HAP-1 (cell line): ENCODE results near the gene SFXN1.

Source experiments
- DNase-seq, 2 experiments: peaks; one replicate each; pipeline ENCODE4 v3.0.0-alpha.2; 2016 to 2020; ENCODE audit warnings: low spot score in 2 of 2
- H3K27me3 ChIP-seq: fragments of 250-450 bp; sonication (Bioruptor Pico); 2 replicates; pipeline ENCODE4 v1.5.1; 2020; ENCODE audit warnings: low read depth, mild to moderate bottlenecking, moderate library complexity
- H3K36me3 ChIP-seq: fragments of 250-450 bp; sonication (Bioruptor Pico); replicated peaks from 2 replicates; pipeline ENCODE4 v1.5.1; 2020; ENCODE audit warnings: mild to moderate bottlenecking
- H3K4me1 ChIP-seq: fragments of 250-450 bp; sonication (Bioruptor Pico); 2 replicates; pipeline ENCODE4 v1.5.1; 2020; ENCODE audit warnings: mild to moderate bottlenecking
- H3K4me3 ChIP-seq: fragments of 250-450 bp; sonication (Bioruptor Pico); 2 replicates; pipeline ENCODE4 v1.5.1; 2020; ENCODE audit warnings: mild to moderate bottlenecking, moderate library complexity
- H3K9me3 ChIP-seq: fragments of 250-450 bp; sonication (Bioruptor Pico); 2 replicates; pipeline ENCODE4 v1.5.1; 2020; ENCODE audit warnings: mild to moderate bottlenecking, moderate library complexity
- in situ Hi-C: fragments of 300-500 bp; cut with MboI; formaldehyde crosslinking; loops from 3 replicates; pipeline ENCODE4 v1.14.3; 2020; ENCODE audit warnings: low sequenced_read_pairs, inconsistent platforms, mixed read lengths

Gene SFXN1

GRCh38 chr5:175456105-175456742, 22.1 kb upstream of the SFXN1 start:
- in situ Hi-C loops: no loop called here
- Histone ChIP-seq H3K36me3 (no peaks in the 10 kb centered on the region), H3K4me1 (no peaks in the 10 kb centered on the region), H3K4me3 (no peak overlapping the region), H3K27me3 (peaks cover 23% of the 10 kb centered on the region), H3K9me3 (no peaks in the 10 kb centered on the region)
- no peak for DNase-seq

- Histone ChIP-seq H3K9me3 (no peaks in the 10 kb centered on the region), H3K4me3 (no peak overlapping the region), H3K36me3 (no peaks in the 10 kb centered on the region), H3K27me3 (peaks cover 13% of the 10 kb centered on the region; the same call in 1 of the 2 replicates), H3K4me1 (no peaks in the 10 kb centered on the region)
- in situ Hi-C loops: no loop called here
- DNase-seq: no peak
These were observed 20.9 kb upstream of the SFXN1 start for GRCh38 chr5:175457466-175457865.

- H3K4me1 ChIP-seq: no peaks in the 10 kb centered on the region
- no peak overlapping the region for H3K4me3 ChIP-seq
- peaks cover 9% of the 10 kb centered on the region; the same call in 1 of the 2 replicates for H3K27me3 ChIP-seq
- no peaks in the 10 kb centered on the region for H3K9me3 ChIP-seq
- in situ Hi-C loops: no loop called here
- H3K36me3 ChIP-seq: no peaks in the 10 kb centered on the region
- DNase-seq: peak in 1 of 2 experiments; percentile 27
These were observed 18.2 kb upstream of the SFXN1 start for GRCh38 chr5:175460126-175460525.

GRCh38 chr5:175460552-175460951, 17.8 kb upstream of the SFXN1 start:
- Histone ChIP-seq H3K4me3 (no peak overlapping the region), H3K36me3 (no peaks in the 10 kb centered on the region), H3K27me3 (peaks cover 9% of the 10 kb centered on the region; the same call in 1 of the 2 replicates), H3K9me3 (no peaks in the 10 kb centered on the region), H3K4me1 (no peaks in the 10 kb centered on the region)
- DNase-seq: no peak
- in situ Hi-C loops: no loop called here

GRCh38 chr5:175461370-175461769, 17.0 kb upstream of the SFXN1 start:
- Histone ChIP-seq H3K9me3 (no peaks in the 10 kb centered on the region), H3K4me3 (no peak overlapping the region), H3K36me3 (no peaks in the 10 kb centered on the region), H3K4me1 (no peaks in the 10 kb centered on the region), H3K27me3 (peaks cover 9% of the 10 kb centered on the region; the same call in 1 of the 2 replicates)
- in situ Hi-C loops: no loop called here
- DNase-seq: no peak

- Histone ChIP-seq H3K4me3 (no peak overlapping the region), H3K27me3 (peaks cover 16% of the 10 kb centered on the region), H3K4me1 (no peaks in the 10 kb centered on the region), H3K9me3 (no peaks in the 10 kb centered on the region), H3K36me3 (no peaks in the 10 kb centered on the region)
- in situ Hi-C loops: no loop called here
- DNase-seq: no peak
These were observed 14.7 kb upstream of the SFXN1 start for GRCh38 chr5:175463641-175464040.

GRCh38 chr5:175464074-175464941, 14.1 kb upstream of the SFXN1 start:
- no peaks in the 10 kb centered on the region for H3K9me3 ChIP-seq
- H3K4me3 ChIP-seq: no peak overlapping the region
- peak; percentile 30 to 79 for DNase-seq
- in situ Hi-C loops: no loop called here
- no peaks in the 10 kb centered on the region for H3K4me1 ChIP-seq
- H3K27me3 ChIP-seq: peaks cover 16% of the 10 kb centered on the region
- H3K36me3 ChIP-seq: no peaks in the 10 kb centered on the region

- H3K4me3 ChIP-seq: no peak overlapping the region
These were observed 13.5 kb upstream of the SFXN1 start for GRCh38 chr5:175464942-175465233.

GRCh38 chr5:175465282-175465681, 13.1 kb upstream of the SFXN1 start:
- H3K27me3 ChIP-seq: peaks cover 16% of the 10 kb centered on the region
- no peaks in the 10 kb centered on the region; the same call in 1 of the 2 replicates for H3K4me1 ChIP-seq
- no peak overlapping the region for H3K4me3 ChIP-seq
- H3K36me3 ChIP-seq: no peaks in the 10 kb centered on the region
- no peaks in the 10 kb centered on the region for H3K9me3 ChIP-seq
- no peak for DNase-seq
- in situ Hi-C loops: no loop called here

More at GRCh38 chr5:175464942-175465233, 13.5 kb upstream of the SFXN1 start:
- in situ Hi-C loops: no loop called here
- no peak for DNase-seq
- no peaks in the 10 kb centered on the region for H3K4me1 ChIP-seq
- H3K27me3 ChIP-seq: peaks cover 16% of the 10 kb centered on the region
- H3K36me3 ChIP-seq: no peaks in the 10 kb centered on the region
- H3K9me3 ChIP-seq: no peaks in the 10 kb centered on the region

- no peak for DNase-seq
- Histone ChIP-seq H3K4me1 (peaks cover 8% of the 10 kb centered on the region), H3K4me3 (no peak overlapping the region), H3K36me3 (no peaks in the 10 kb centered on the region), H3K9me3 (no peaks in the 10 kb centered on the region), H3K27me3 (peaks cover 16% of the 10 kb centered on the region)
- in situ Hi-C loops: no loop called here
These were observed 11.6 kb upstream of the SFXN1 start for GRCh38 chr5:175466700-175467318.

- H3K4me3 ChIP-seq: no peak overlapping the region
- peaks cover 14% of the 10 kb centered on the region for H3K27me3 ChIP-seq
- DNase-seq: no peak
- in situ Hi-C loops: no loop called here
- H3K36me3 ChIP-seq: no peaks in the 10 kb centered on the region
- H3K9me3 ChIP-seq: no peaks in the 10 kb centered on the region
- H3K4me1 ChIP-seq: peaks cover 8% of the 10 kb centered on the region
These were observed 10.2 kb upstream of the SFXN1 start for GRCh38 chr5:175467983-175468690.

GRCh38 chr5:175468892-175469291, 9.5 kb upstream of the SFXN1 start:
- Histone ChIP-seq H3K36me3 (no peaks in the 10 kb centered on the region), H3K27me3 (peaks cover 11% of the 10 kb centered on the region; the same call in 1 of the 2 replicates), H3K4me1 (peaks cover 8% of the 10 kb centered on the region), H3K9me3 (no peaks in the 10 kb centered on the region), H3K4me3 (no peak overlapping the region)
- in situ Hi-C loops: no loop called here
- DNase-seq: no peak

- in situ Hi-C loops: no loop called here
- Histone ChIP-seq H3K36me3 (no peaks in the 10 kb centered on the region), H3K9me3 (no peaks in the 10 kb centered on the region), H3K27me3 (peaks cover 11% of the 10 kb centered on the region), H3K4me3 (no peak overlapping the region), H3K4me1 (peaks cover 8% of the 10 kb centered on the region)
- DNase-seq: no peak
These were observed 8.4 kb upstream of the SFXN1 start for GRCh38 chr5:175469916-175470315.
